UCSD-AML1 (cell line): ENCODE measurements around the gene IVL.

Source experiments
- DNase-seq: peaks from one replicate; lab custom pipeline; 2025; ENCODE audit not compliant: unreplicated experiment; lab: John Stamatoyannopoulos, UW

Gene IVL

DNA sequence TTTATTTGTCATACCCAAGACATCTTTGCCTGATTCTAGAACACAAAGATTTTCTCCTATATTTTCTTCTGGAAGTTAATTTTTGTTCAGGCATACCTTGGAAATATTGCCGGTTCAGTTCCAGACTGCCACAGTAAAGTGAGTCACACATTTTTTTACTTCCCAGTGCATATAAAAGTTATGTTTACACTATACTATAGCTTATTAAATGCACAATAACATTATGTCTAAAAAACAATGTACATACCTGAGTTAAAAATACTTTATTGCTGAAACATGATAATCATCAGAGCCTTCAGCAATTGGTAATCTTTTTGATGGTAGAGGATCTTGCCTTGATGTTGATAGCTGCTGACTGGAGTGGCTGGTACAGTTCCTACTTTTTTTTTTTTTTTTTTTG, 20.2 kb upstream of the IVL start:
- no peak for DNase-seq

DNA sequence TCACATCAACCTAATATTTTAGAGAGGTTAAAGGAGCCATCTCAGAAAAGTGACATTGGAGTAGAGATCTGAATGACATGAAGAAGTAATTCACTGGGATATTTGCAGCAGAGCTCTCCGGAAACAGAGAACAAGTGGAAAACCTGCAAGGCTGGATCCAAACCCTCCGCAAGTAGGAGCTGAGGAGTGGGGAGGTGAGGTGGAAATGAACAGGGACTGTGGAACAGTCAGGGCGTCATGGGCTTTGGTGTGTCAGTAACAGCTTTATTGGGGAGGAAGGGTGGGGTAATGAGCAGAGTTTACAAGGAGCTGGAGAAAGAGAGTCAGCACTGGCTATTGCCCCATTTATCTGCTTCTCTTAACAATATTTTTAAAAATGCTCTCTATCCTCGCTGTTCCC, 9.3 kb upstream of the IVL start:
- no peak for DNase-seq

DNA sequence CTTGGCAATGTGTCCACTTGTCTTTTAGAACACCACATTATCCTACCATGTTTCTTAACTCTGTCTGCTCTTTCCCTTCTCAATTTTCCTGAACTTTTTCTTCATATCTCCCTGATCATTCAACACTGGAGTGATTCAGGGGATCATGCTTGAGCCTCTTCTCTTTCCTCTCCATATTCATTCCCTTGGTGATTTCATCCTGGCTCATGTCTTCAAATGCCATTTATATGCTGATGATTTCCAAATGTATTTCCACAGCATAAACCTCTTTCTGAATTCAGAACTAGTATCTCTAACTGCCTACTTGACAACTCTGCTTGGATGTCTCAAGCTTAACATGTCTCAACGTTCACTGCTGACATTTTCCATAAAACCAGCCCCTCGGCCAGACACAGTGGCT, 8.5 kb upstream of the IVL start:
- no peak for DNase-seq

DNA sequence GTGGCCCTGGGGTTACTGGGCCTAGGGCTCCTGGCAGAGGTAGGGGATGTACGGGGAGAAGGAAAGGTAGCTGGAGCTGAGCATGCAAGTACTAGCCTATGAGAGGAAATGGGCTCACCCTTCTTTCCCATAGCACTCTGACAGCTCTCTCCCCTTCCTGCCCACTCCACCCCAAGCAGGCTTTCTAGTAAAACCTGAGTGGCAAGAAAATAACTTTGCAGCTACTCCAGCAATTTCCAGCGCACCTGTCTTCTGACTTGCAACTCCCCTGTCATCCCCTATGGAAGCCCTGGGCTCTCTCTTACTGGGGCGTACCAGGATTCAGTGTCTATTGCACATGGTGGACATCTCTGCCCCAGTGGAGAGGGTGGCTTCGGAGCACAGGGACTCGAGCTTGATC, 6.7 kb upstream of the IVL start:
- no peak for DNase-seq

DNA sequence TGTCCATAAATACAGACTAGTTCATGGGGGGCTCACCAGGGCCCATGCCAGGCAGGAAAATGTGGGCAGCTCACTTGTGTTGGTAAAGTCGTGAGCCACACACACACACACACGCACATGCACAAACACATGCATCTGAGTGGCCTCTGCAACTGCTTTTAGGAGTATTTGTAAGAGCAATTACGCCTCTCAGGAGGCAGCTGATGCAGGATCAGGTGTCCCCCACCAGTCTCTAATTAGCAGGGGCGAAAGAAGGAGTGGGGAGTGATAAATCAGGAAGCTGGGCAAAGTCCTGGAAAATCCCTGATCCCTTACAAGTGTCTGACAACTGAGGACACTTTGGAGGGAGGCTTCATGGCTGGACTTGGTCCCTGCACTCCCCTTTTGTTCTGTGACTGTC, 5.7 kb upstream of the IVL start:
- no peak for DNase-seq

DNA sequence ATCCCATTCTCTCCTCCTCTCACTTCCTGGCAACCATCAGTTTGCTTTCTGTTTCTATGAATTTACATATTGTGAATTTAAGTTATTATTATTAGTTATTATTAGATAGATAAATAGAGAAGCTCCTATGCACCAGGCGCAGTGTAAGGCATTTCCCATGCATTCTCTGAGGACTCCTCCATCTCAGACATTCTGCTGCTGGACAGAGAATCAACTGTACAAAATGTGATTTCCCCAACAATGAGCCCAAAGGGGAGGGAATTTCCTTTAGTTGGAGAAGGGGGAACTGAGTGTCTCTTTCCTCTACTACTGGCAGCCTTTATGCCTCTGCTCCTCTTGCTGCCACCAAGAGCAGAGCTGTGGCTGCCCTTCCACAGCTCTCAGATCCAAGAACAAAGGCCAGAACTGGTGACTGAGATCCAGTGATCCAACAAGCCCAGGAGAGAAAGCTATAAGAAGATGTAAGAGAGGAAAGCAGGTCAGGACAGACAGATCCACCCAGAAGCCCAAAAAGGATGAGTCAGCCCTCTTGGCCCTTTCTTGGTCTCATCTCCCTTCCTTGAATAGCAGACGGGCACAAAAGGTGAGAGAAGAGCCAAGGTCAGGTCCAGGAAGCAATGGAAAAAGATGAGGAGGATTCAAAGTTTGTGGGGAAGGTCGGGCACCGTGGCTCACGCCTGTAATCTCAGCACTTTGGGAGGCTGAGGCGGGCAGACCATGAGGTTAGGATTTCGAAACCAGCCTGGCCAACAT, 3.5 kb upstream of the IVL start:
- no peak for DNase-seq

DNA sequence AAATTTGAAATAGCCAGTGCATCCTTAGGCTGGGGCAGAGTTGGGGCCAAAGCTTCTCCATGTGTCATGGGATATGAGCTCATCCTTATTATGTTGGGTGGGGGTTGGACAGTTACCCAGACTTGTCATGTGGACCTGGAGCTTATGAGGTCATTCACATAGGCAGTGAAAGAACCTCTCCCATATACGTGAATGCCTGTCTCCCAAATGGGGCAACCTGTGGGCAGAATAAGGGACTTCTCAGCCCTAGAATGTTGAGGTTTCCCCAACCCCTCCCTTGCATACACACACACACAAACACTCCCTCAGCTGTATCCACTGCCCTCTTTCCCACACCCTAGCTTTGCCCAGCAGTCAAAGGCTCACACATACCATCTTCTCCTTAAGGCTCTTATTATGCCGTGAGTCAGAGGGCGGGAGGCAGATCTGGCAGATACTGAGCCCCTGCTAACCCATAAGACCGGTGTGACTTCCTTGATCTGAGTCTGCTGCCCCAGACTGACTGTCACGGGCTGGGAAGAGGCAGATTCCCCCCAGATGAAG, 2.3 kb upstream of the IVL start:
- DNase-seq = no peak

DNA sequence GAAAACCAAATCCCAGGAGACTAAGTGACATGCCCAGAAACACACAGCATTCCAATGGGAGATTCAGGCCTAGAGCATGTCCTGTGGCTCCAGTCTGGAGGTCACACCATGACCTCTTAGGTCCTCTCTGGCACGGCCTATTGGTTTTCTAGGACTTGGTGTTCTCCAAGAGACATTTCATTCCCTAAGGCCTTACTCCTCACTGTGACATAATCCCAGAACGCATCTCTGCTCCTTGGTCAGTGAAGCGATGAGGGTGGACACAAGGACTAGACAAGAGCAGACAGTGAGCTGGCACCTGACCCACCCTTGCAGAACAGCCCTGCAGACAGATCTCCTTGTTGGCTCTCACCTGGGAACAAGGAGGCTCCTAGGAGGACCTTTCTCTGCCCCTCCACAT, 860 bp downstream of the IVL start:
- no peak for DNase-seq

DNA sequence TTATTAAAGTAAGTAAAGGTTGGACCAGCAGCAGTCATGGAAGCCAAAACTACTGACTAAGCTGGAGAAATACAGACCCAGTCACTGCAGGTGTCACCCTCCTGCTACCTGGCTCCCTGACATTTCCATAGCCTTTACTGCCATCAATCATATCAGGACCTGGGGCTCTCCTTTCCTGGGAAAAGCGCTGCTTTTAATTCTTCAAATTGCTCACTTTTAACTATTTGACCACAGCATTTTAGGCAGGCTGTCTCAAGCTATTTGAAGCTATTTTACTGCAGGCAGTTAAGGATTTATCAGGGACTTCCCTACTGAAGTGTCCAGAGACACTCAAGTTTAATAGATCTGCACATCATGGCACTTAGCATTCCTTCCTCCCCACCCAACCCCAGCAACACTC, 4.1 kb downstream of the IVL start:
- no peak for DNase-seq

DNA sequence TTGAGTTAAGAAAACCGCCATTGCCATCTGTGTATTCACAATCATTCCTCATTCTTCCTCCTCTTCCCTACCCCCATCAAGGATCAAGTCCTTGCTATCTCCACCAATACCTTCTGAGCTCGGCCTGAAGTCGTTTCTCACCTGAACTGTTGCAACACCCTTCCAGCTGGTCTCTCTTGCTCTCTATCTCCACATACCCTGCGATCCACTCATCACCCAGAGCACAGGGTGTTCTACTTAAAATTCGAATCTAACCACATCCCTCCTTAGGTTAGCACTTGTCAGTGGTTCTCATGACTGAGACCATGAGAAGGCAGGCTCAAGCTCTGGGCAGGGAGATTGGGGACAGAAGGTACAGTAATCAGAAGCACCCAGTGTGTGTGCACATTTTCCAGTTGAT, 4.6 kb downstream of the IVL start:
- DNase-seq = no peak

DNA sequence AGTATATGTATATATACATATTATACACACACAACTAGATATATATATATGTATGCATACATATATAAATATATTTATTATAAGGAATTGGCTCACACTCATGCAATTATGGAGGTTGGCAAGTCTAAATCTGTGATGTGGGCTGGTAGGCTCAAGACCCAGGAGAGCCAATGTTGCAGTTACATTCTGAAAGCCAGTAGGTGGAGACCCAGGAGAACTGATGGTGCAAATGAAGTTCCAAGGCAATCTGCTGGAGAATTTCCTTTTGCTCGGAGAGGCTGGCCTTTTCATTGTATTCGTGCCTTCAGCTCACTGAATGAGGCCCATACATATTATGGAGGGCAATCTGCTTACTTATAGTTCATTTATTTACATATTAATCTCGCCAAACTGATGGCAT, 9.4 kb downstream of the IVL start:
- no peak for DNase-seq

DNA sequence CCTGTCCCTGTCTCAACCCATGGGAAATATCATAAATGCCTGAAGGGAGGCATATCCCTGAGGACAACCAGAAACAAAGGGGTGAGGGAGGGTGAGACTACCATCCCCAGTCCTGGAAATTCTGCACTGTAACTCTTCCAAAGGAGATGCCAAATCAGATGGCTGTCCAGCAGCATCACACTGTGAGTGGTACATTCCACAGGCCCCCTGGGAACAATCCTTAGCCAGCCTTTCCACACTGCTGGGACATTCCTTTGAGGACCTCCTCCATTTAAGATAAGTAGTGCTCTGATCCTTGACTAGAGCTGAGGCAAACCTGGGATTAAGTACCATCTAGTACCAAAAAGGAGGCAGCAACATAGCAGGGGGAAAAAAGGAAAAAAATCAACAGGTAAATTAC, 10.7 kb downstream of the IVL start:
- no peak for DNase-seq

DNA sequence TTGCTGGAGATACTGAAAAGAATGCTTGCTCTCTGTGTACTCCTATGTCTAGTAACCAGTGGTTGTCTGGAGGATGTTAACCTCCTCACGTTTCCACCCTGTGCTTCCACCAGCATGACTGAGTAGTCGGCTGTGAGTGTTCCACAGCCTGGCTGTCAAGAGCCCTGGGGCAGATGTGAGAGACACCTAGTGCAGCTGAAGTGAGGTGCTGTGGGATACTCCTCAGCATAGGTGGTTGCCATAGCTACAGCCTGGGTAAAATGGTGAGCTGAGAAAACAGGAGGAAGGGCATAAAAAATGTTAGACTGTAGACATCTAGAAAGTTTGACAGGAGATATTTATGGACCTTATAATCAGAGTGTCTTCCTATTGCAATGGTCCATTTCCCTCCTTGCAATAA, 15.8 kb downstream of the IVL start:
- DNase-seq = no peak

DNA sequence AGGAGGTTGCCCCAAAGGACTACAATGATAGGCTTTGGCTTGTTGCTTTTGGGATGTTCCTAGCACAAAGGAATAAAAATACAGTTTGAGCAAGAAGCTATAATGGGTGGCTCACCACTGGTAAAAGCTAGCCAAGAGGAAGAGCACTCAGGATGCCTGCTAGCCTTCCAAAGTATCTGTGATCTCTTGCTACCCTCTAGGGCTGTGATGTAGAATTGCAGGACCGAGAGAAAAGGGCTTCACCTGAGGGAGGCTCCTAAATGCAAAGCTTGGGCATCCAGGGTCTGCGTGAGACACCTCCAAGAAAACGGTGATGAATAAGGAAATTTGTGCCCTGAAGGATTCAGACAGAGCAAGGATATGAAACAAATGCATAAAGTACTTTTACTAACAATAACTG, 17.7 kb downstream of the IVL start:
- DNase-seq = no peak

DNA sequence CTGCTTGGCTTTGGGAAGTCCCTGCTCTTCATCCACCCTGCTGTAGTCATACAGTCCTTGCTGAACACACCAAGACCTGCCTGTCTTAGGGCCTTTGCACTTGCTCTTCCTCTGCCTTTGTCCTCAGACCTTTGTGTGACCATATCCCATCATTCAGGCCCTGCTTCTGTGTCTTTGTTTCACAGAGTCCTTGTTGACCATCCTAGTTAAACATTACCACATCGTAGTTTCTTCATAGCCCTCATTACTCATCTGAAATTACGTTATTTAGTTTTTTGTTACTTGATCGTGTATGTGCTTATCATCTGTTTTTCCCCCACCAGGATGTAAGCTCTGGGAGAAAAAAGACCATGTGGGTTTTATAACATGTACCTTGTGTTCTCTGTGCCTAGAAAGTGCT, 20.3 kb downstream of the IVL start:
- DNase-seq = no peak

DNA sequence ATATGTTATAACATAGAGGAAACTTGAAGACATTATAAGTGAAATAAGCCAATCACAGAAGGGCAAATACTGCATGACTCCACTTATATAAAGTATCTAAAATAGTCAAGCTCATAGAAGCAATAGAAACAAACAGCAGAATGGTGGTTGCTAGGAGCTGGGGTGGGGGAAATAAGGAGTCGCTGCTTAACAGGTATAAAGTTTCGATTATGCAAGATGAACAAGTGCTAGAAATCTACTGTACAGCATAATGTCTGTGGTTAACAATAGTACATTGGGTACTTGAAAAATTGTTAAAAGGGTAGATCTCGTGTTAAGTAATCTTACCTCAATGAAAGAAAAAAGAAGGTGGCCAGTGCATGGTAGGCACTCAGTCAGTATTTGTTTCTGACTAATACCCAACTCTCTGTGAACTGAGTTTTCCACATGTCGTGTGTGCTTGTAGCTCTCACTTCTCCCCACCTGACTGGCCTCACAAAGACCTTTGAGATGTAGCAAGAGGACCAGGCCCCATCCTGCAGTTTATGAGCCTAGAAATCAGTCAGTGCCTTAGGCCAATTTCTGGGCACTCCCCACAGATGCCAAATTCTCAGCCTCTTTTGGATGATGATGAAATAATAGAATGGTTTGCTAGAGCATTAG, 23.9 kb downstream of the IVL start:
- DNase-seq = no peak

DNA sequence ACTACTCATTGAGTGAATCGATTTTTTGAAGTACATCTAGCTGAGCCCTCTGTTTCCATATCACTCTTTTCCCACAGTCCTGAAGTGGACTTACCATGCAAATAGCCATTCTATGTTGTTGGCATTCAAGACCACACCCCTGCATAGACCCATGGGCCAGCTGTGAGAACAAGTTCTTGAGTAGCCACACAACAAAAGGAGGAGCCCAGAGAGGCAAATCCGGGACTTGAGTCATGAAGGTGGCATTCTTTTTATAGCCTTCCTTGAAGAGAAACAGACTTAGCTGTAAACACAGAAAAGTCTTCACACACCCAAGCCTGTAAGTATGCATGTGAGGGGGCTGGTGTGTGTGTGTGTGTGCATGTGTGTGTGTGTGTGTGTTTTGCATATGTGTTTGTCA, 24.9 kb downstream of the IVL start:
- no peak for DNase-seq

DNA sequence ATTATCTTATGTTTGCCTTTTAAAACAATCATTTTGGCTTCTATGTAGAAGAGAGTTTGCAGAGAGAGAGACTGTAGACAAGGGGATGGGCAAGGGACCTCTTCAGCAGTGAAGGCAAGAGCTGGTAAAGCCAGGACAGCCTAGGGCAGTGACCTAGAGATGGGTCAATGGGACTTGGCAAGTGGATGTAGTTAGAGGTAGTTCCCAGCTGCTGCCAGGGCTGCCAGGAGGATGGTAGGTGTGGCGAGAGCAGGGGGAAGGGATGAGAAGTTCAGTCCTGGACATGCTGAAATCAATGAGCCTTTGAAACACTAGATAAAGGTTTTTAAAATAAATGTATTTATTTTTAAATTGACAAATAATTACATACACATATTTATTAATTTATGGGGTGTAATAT, 32.3 kb downstream of the IVL start:
- no peak for DNase-seq

DNA sequence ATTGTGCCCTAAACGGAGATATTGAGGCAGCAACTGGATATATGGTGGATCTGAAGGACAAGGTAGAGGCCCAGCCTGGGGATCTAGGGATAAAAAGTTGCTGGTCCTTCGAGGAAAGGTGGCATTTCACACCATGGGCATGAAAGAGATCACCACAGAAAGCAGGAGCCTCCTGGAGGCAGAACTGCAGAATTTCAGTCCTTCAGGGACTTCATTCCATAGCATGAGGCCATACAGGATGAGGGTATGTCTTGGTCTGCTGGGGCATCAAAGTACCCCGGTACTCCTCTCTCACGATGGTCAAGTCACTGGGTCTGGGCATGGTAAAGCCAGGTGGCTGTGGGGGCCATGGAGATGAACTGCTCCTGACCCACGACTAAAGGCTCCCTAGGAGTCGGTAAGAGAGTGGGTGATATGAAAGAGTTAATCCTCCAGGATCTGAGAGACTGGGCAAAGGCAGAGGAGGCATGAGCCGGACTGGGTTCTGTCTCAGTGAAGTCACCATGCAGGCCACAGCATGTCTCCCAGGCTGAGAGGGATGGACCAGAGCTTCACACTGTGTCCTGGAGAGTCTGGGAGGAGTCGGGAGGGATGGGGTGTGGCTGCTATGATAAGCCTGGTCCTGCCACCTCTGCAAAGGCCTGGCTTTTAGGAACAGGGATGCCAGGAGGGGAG, 32.8 kb downstream of the IVL start:
- DNase-seq = no peak

DNA sequence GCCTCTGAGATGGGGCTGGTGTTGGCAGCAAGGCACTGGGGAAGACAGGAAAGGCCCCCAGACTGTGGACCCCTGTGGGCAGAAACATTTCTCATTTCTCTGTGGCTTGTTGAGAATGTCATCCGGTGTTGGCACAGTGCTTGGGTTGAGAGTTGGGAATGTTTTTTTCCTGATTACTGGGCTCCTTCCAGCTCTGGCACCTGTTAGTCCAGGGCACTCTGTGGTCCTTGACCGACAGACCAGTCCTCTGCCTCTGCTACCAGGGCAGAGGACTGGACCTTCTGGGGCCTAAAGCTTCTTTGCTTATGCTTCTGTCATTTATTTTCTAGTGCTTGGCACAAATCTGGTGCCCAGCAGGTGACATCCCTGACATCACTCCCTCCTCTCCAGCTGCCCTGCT, 33.8 kb downstream of the IVL start:
- DNase-seq = no peak

DNA sequence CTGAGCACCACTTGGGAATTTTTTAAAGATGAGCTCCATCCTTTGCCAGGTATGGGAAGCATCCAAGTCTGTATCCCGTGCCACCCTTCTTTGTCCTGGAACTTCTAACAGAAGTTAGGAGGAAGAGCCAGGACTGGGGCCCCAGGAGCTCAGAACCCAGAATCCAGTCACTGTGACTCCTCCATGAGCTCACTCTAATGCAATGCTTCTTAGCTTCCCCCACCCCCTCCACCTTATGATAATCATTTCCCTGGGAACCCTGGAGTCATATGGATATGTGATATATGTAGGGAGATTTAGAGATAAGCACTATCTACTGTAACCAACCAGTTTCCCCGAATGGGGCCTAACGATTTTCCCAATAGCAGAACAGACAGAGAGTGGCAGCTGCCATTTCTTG, 37.9 kb downstream of the IVL start:
- DNase-seq = no peak

DNA sequence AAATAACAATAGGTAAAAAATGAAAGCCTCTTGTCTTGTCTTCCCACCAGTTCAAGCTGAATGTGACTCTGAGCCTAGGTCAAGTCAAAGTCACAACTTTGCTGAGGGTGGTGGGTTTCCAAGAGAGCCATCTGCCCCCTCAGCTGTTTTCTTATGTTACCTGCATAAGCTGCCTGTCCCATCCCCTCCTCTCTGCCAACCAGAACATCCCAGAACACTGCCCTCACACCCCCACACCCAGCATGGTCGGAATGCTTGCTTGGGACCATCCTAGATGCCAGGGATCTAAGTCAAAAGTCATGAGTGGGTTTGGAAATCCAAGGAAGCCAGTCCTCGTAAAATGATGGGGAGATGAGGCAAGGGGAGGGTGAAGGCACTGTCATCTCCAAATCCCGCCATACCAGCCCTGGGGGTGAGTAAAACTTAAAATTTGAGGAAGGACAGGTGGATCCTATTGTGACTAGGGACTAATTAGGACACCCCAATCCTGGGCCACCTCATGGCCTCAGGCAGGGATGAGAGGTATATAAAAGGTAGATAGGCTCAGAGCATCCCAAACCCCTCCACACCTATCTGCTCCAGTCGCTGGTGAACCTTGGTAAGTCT, 38.4 kb downstream of the IVL start, which contains the start of gene SPRR5:
Gene SPRR5 (plus strand): TSS at position 556 of the 606 bp plus-strand sequence. CDS start 1,349 bp downstream, outside the sequence.
- DNase-seq = no peak
